Hepatocyte (in vitro differentiated cells): ENCODE results near the gene IGF2. TPM values are rescaled to one million over a fixed set of nuclear protein-coding genes. Genes with fewer than 3 reads are reported as not detected.

ENCODE experiments used
- DNase-seq: peaks from one replicate; pipeline ENCODE4 v3.0.0-alpha.2; 2016; ENCODE audit warnings: low spot score
- H2AFZ ChIP-seq: fragments of 200-600 bp; sonication (generic); 2 replicates; pipeline ENCODE4 v1.6.0; 2016; ENCODE audit warnings: antibody characterized with exemption, mild to moderate bottlenecking
- H3K27ac ChIP-seq: fragments of 200-600 bp; sonication (generic); 2 replicates; pipeline ENCODE4 v1.5.1; 2016; ENCODE audit warnings: mild to moderate bottlenecking
- H3K27me3 ChIP-seq: fragments of 200-600 bp; sonication (generic); 2 replicates; pipeline ENCODE4 v1.6.1; 2016
- H3K36me3 ChIP-seq: fragments of 200-600 bp; sonication (generic); replicated peaks from 2 replicates; pipeline ENCODE4 v1.5.1; 2016; ENCODE audit warnings: low read depth; ENCODE audit not compliant: insufficient read depth
- H3K4me1 ChIP-seq: fragments of 200-600 bp; sonication (generic); 2 replicates; pipeline ENCODE4 v1.5.1; 2016; ENCODE audit warnings: mild to moderate bottlenecking, moderate library complexity; ENCODE audit not compliant: insufficient read depth
- H3K4me2 ChIP-seq: fragments of 200-600 bp; sonication (generic); 2 replicates; pipeline ENCODE4 v1.6.0; 2016
- H3K4me3 ChIP-seq: fragments of 200-600 bp; sonication (generic); 2 replicates; pipeline ENCODE4 v1.5.1; 2016; ENCODE audit warnings: mild to moderate bottlenecking
- H3K79me2 ChIP-seq: fragments of 200-600 bp; sonication (generic); 2 replicates; pipeline ENCODE4 v1.6.0; 2017; ENCODE audit warnings: mild to moderate bottlenecking
- H3K9me2 ChIP-seq: fragments of 200-600 bp; sonication (generic); replicated peaks from 2 replicates; pipeline ENCODE4 v1.6.0; 2017; ENCODE audit warnings: mild to moderate bottlenecking; ENCODE audit not compliant: insufficient read depth
- H3K9me3 ChIP-seq: fragments of 200-600 bp; sonication (generic); 2 replicates; pipeline ENCODE4 v1.5.1; 2016; ENCODE audit warnings: low read depth, mild to moderate bottlenecking
- H4K20me1 ChIP-seq: fragments of 200-600 bp; sonication (generic); 2 replicates; pipeline ENCODE4 v1.6.0; 2016; ENCODE audit warnings: mild to moderate bottlenecking; ENCODE audit not compliant: insufficient read depth, poor library complexity, severe bottlenecking
- CTCF ChIP-seq: fragments of 200-600 bp; sonication (generic); IDR thresholded peaks from 2 replicates; pipeline ENCODE4 v1.5.1; 2016; ENCODE audit warnings: antibody characterized with exemption, mild to moderate bottlenecking; ENCODE audit not compliant: poor library complexity
- EZH2 ChIP-seq: fragments of 200-600 bp; sonication (generic); IDR thresholded peaks from 2 replicates; pipeline ENCODE4 v1.6.1; 2016; ENCODE audit warnings: antibody characterized with exemption, mild to moderate bottlenecking, borderline replicate concordance
- EZH2phosphoT487 ChIP-seq: fragments of 200-600 bp; sonication (generic); IDR thresholded peaks from one replicate; pipeline ENCODE4 v1.6.1; 2018; ENCODE audit warnings: antibody characterized with exemption, mild to moderate bottlenecking, low read depth, moderate library complexity; ENCODE audit not compliant: unreplicated experiment, severe bottlenecking
- WGBS: methylation state at CpG from one replicate; pipeline ENCODE4 v1.1.6; 2016; ENCODE audit warnings: low lambda C conversion rate; ENCODE audit errors: missing lambda C conversion rate; 5-methylcytosine and 5-hydroxymethylcytosine counted together
- polyA plus RNA-seq: library from polyadenylated mRNA; unstranded; fragments of >200 nt; fragmentation: Nextera tagmentation; extraction: Ambion mirVana; gene quantifications from 2 replicates; pipeline ENCODE4 v1.2.1, GENCODE V29; 2016
- total RNA-seq: library from RNA; depleted of rRNA; stranded (reverse); fragments of >200 nt; gene quantifications from 2 replicates; pipeline ENCODE4 v1.2.3, GENCODE V29; 2014

IGF2 gene
- total and polyA plus RNA-seq, 2 experiments from 2014 or later: 1,507 to 2,911 TPM

GRCh38 chr11:2130881-2131352 is 8.3 kb downstream of the IGF2 start:
- TF ChIP-seq CTCF: no peak
- no peak for TF ChIP-seq EZH2phosphoT487
- TF ChIP-seq EZH2: no peak
- Histone ChIP-seq H3K36me3 (no peaks in the 10 kb centered on the region), H3K4me2 (no peak overlapping the region), H3K79me2 (peaks cover 34% of the 10 kb centered on the region), H3K9me2 (no peaks in the 10 kb centered on the region), H2AFZ (no peak overlapping the region), H3K27me3 (no peaks in the 10 kb centered on the region), H3K9me3 (no peaks in the 10 kb centered on the region), H4K20me1 (peaks cover 55% of the 10 kb centered on the region), H3K4me1 (no peaks in the 10 kb centered on the region), H3K27ac (no peak overlapping the region), H3K4me3 (no peak overlapping the region)
- 86% methylated on average over 16 of the region's 18 CpGs for WGBS
- DNase-seq: no peak

GRCh38 chr11:2129699-2130366 is 9.4 kb downstream of the IGF2 start:
- WGBS: 83% methylated on average over 10 of the region's 25 CpGs
- Histone ChIP-seq H3K27ac (no peak overlapping the region), H3K4me2 (no peak overlapping the region), H2AFZ (no peak overlapping the region), H3K79me2 (peaks cover 23% of the 10 kb centered on the region), H3K27me3 (no peaks in the 10 kb centered on the region), H3K4me3 (no peak overlapping the region), H3K9me2 (no peaks in the 10 kb centered on the region), H3K4me1 (no peaks in the 10 kb centered on the region), H4K20me1 (peaks cover 44% of the 10 kb centered on the region), H3K36me3 (no peaks in the 10 kb centered on the region), H3K9me3 (no peaks in the 10 kb centered on the region)
- DNase-seq: no peak
- TF ChIP-seq EZH2 (no peak), CTCF (no peak), EZH2phosphoT487 (no peak)

- Histone ChIP-seq H3K9me2 (no peaks in the 10 kb centered on the region), H3K79me2 (peaks cover 18% of the 10 kb centered on the region), H3K9me3 (no peaks in the 10 kb centered on the region), H3K27me3 (no peaks in the 10 kb centered on the region), H4K20me1 (peaks cover 39% of the 10 kb centered on the region), H3K4me3 (no peak overlapping the region), H2AFZ (no peak overlapping the region), H3K36me3 (no peaks in the 10 kb centered on the region), H3K4me1 (no peaks in the 10 kb centered on the region), H3K4me2 (no peak overlapping the region), H3K27ac (peak overlapping the region; percentile 31)
- no peak for TF ChIP-seq EZH2phosphoT487
- TF ChIP-seq EZH2: no peak
- no peak for TF ChIP-seq CTCF
- no peak for DNase-seq
- WGBS: 92% methylated on average over 16 of the region's 17 CpGs
These were observed 9.9 kb downstream of the IGF2 start for GRCh38 chr11:2129308-2129698.
